ENCODE data around the gene CHST11. TPM values are rescaled to one million over a fixed set of nuclear protein-coding genes. Genes with fewer than 3 reads are reported as not detected.

The CHST11 gene
- total and polyA plus RNA-seq, 10 of the 15 experiments (the other 5 are each of a cell fraction or from before 2014, with no cell fraction given): 1.9 to 38.1 (median 17.2) TPM

GRCh38 chr12:104729091-104729490 lies 272.3 kb downstream of the CHST11 start:
- in situ Hi-C loops (cut with MboI): no loop called here
- BruUV-seq (replicated peaks): no TSS peak
- no peak for ATAC-seq
- TF ChIP-seq TCF12 (IDR thresholded peaks at IDR 0.05; ENCODE audit: low read depth, low read length) (no peak), IRF4 (IDR thresholded peaks at IDR 0.05; ENCODE audit: low read depth, low read length) (no peak), E4F1 (IDR thresholded peaks at IDR 0.05; ENCODE audit: borderline replicate concordance, partially characterized antibody) (no peak), BMI1 (IDR thresholded peaks at IDR 0.05; ENCODE audit: borderline replicate concordance) (no peak), CBFB (IDR thresholded peaks at IDR 0.05; ENCODE audit: low read depth) (no peak), CHD2 (IDR thresholded peaks at IDR 0.05; ENCODE audit: borderline replicate concordance, low read depth, low read length) (no peak), EGR1 (IDR thresholded peaks at IDR 0.05; ENCODE audit: borderline replicate concordance in 1 of 2, low read depth in 2 of 2, low read length in 2 of 2) (no peak), NR2C1 (IDR thresholded peaks at IDR 0.05) (no peak), SREBF2 (IDR thresholded peaks at IDR 0.05; ENCODE audit: low read length) (no peak), ZBED1 (IDR thresholded peaks at IDR 0.05; ENCODE audit: borderline replicate concordance) (no peak), ZZZ3 (IDR thresholded peaks at IDR 0.05; ENCODE audit: control insufficient read depth, insufficient read length, low read depth) (no peak), SMAD5 (IDR thresholded peaks at IDR 0.05; ENCODE audit: low read depth) (no peak), POU2F2 (IDR thresholded peaks at IDR 0.05; ENCODE audit: borderline replicate concordance, low read depth, low read length) (no peak), IRF3 (IDR thresholded peaks at IDR 0.05) (no peak), EP300 (IDR thresholded peaks at IDR 0.05; ENCODE audit: borderline replicate concordance in 1 of 2, control insufficient read depth in 1 of 2, low read depth in 2 of 2, low read length in 2 of 2) (no peak), RUNX3 (IDR thresholded peaks at IDR 0.05; ENCODE audit: low read length) (no peak), IKZF1 (conservative IDR thresholded peaks at IDR 0.05) (no peak), SRF (IDR thresholded peaks at IDR 0.05; ENCODE audit: low read depth in 2 of 2, low read length in 2 of 2) (no peak), NR2F1 (conservative IDR thresholded peaks at IDR 0.05) (no peak)
- no peak for DNase-seq (ENCODE audit: low read depth, low spot score)
- no peak overlapping the region for H3K4me3 ChIP-seq
- peaks cover 4 to 7% of the 10 kb centered on the region in 2 experiments; a peak in 2 of 4 replicates for H3K36me3 ChIP-seq (ENCODE audit: control insufficient read depth in 2 of 2, insufficient read depth in 2 of 2, low read length in 1 of 2)
- no peak overlapping the region for H3K27ac ChIP-seq (ENCODE audit: control insufficient read depth, insufficient read depth)
- no peaks in the 10 kb centered on the region; the same call in 1 of the 2 replicates for H3K79me2 ChIP-seq (ENCODE audit: control insufficient read depth, insufficient read depth, low read length)
- POLR2A ChIA-PET: interaction anchor here (0.5 to 1.3 kb wide), 2 partner anchors 30 to 599 kb away, joined by 3 read pairs; no protein-coding TSS in a partner anchor
- FAIRE-seq: no peak
- 45% methylated on average over 1 of the region's 1 CpG for WGBS (ENCODE audit: insufficient coverage, insufficient replicate concordance, low lambda C conversion rate, missing lambda C conversion rate)
- RAD21 ChIA-PET (ENCODE audit: unreplicated experiment): no interaction called here
- H2AFZ ChIP-seq (ENCODE audit: control insufficient read depth, low read depth, low read length): no peak overlapping the region
- H3K9me3 ChIP-seq (replicated peaks; ENCODE audit: control insufficient read depth, insufficient read depth, low read length): no peaks in the 10 kb centered on the region
- CTCF ChIA-PET: no interaction called here
- no peak overlapping the region for H3K4me2 ChIP-seq (ENCODE audit: control insufficient read depth, insufficient read depth)
- no peaks in the 10 kb centered on the region for H3K4me1 ChIP-seq (ENCODE audit: control insufficient read depth, insufficient read depth, low read length)
- no peaks in the 10 kb centered on the region for H4K20me1 ChIP-seq (ENCODE audit: control insufficient read depth, insufficient read depth)
- SMC1A ChIA-PET (ENCODE audit: uncharacterized antibody, unreplicated experiment): interaction anchor here (0.6 to 1.2 kb wide), 4 partner anchors 9 to 347 kb away, joined by 3 read pairs; no protein-coding TSS in a partner anchor
- intact Hi-C loops (cut with micrococcal nuclease; ENCODE audit: unreplicated experiment): no loop called here
- H3K9ac ChIP-seq (ENCODE audit: control insufficient read depth, insufficient read depth, low read length): no peak overlapping the region
- no peaks in the 10 kb centered on the region for H3K27me3 ChIP-seq (replicated peaks in 1 of 2; ENCODE audit: control insufficient read depth in 2 of 2, insufficient read depth in 2 of 2, low read length in 1 of 2)
